Heart left ventricle (tissue), 13 donors: ENCODE measurements around the gene WDR7.

ENCODE experiments used
- CTCF ChIP-seq, 12 donors: fragments of 200-600 bp; sonication (generic) in 4 of 12; IDR thresholded peaks; one replicate each; pipeline versions ENCODE4 v1.5.0 to v1.8.0; 2018 to 2022; ENCODE audit warnings: antibody characterized with exemption in 12 of 12, mild to moderate bottlenecking in 5 of 12
- POLR2A ChIP-seq, 2 donors: fragments of 450-650 bp; IDR thresholded peaks; one replicate each; pipeline ENCODE4 v1.6.1; 2017; ENCODE audit warnings: antibody characterized with exemption in 2 of 2, mild to moderate bottlenecking in 2 of 2, moderate library complexity in 2 of 2
- donor health status: ischemic (EF 13 %, LVEDD 7.1; RV severe dilation, severe dysfunction).
- donor health status: DM: no; HTN: yes; CAD: no.
- donor health status: DM: no; HTN: no; CAD: no.
- donor health status: ischemic (EF 25% LVEDD 6.9; RV normal size, moderate dysfunction).
- donor health status: ischemic (EF 25% LVEDD 5.7; RV mildly dilated, moderate dysfunction).
- donor health status: ischemic (EF 35%, LVEDD 5.7; RV mildly dilated, moderate dysfunction).
- donor health status: nonischemic (EF 11% LVEDD 7.7; RV severe dilation, severe dysfunction).
- donor health status: DM: yes; HTN: yes; CAD: no.
- donor health status: PGD.
- donor health status: ischemic (EF 29% LVEDD 5.4; RV normal size, mild dysfunction).
- donor health status: nonischemic (EF 23%, LVEDD 6.1; RV moderate dilation, normal function).

GRCh38 chr18:56722518-56722917 lies 71.4 kb downstream of the WDR7 start:
- TF ChIP-seq CTCF (IDR thresholded peaks at IDR 0.05), result no peak
- TF ChIP-seq POLR2A (IDR thresholded peaks at IDR 0.05), result no peak
